SH-SY5Y (cell line): Measurements from ENCODE around the gene TSG101.

Source experiments
- GATA2 ChIP-seq: IDR thresholded peaks from 2 replicates; pipeline ENCODE4 v1.6.1; 2011; ENCODE audit warnings: mild to moderate bottlenecking, low read depth, low read length
- GATA3 ChIP-seq: IDR thresholded peaks from 2 replicates; pipeline ENCODE4 v1.6.1; 2011; ENCODE audit warnings: low read depth, mild to moderate bottlenecking, low read length, moderate library complexity

The TSG101 gene

GRCh38 chr11:18523084-18523483 lies 3.7 kb downstream of the TSG101 start:
- TF ChIP-seq GATA3 (no peak), GATA2 (no peak)

- no peak for TF ChIP-seq GATA3
- TF ChIP-seq GATA2 = no peak
These were observed 4.4 kb downstream of the TSG101 start for GRCh38 chr11:18522388-18522787.

GRCh38 chr11:18521122-18521521 lies 5.6 kb downstream of the TSG101 start:
- TF ChIP-seq GATA2 (no peak), GATA3 (no peak)

- no peak for TF ChIP-seq GATA2
These were observed 24.4 kb downstream of the TSG101 start for GRCh38 chr11:18502352-18502751.

DNA sequence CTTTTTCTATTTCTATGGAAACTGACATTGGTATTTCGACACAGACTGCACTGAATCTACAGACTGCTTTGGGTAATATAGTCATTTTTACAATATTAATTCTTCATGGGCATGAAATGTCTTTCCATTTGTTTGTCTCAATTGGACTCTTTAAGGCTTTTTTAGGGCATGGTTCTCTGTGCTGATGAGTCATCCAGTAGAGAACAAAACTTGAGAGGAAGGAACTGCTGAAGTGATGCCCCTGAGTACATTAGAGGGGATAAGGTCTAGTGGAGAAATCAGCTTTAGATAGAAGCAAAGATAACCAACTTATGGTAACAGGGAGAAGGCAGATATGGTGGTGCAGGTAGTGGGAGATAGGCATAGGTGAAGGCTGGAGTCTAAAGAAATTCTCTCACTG lies 25.1 kb downstream of the TSG101 start:
- TF ChIP-seq GATA3 (no peak), GATA2 (no peak)

- no peak for TF ChIP-seq GATA2
- no peak for TF ChIP-seq GATA3
These were observed 28.7 kb downstream of the TSG101 start for GRCh38 chr11:18498039-18498438.

DNA sequence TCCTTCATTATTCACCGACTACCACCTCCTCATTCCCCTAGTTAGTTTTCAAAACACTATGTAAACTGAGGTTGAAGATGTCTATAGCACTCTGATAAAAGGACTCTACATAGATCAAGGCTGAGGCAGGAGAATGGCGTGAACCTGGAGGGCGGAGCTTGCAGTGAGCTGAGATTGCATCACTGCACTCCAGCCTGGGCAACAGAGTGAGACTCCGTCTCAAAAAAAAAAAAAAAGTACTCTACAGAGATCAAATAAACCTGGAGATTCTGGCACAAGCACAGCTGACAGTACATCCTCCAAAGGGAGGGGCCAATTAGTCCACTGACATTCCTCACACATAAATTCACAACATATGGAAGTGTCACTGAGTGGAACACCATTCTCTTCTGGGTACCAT lies 31.0 kb downstream of the TSG101 start:
- TF ChIP-seq GATA3 (no peak), GATA2 (no peak)

GRCh38 chr11:18495271-18495670 lies 31.5 kb downstream of the TSG101 start:
- no peak for TF ChIP-seq GATA2

DNA sequence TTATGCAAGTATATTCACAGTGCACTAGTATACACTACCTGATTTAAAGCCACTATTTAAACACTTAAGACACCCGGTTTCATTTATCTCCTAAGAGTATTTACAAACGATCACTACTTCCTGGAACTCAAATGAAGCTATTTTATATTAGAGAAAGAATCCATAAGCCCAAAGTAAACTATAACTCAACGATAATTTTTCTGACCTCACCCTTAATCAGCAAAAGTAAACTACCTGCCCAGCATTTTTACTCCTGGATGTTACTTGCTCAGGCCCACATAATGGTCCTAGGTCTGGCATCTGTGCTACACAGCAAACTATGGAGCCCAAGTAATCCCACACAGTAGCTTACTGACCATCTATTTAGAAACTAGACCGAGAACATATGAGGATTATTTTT lies 33.4 kb downstream of the TSG101 start:
- TF ChIP-seq GATA2 (no peak), GATA3 (no peak)

- TF ChIP-seq GATA3 = no peak
- no peak for TF ChIP-seq GATA2
These were observed 33.9 kb downstream of the TSG101 start for GRCh38 chr11:18492888-18493287.

- no peak for TF ChIP-seq GATA3
- no peak for TF ChIP-seq GATA2
These were observed 34.8 kb downstream of the TSG101 start for GRCh38 chr11:18491924-18492323.

DNA sequence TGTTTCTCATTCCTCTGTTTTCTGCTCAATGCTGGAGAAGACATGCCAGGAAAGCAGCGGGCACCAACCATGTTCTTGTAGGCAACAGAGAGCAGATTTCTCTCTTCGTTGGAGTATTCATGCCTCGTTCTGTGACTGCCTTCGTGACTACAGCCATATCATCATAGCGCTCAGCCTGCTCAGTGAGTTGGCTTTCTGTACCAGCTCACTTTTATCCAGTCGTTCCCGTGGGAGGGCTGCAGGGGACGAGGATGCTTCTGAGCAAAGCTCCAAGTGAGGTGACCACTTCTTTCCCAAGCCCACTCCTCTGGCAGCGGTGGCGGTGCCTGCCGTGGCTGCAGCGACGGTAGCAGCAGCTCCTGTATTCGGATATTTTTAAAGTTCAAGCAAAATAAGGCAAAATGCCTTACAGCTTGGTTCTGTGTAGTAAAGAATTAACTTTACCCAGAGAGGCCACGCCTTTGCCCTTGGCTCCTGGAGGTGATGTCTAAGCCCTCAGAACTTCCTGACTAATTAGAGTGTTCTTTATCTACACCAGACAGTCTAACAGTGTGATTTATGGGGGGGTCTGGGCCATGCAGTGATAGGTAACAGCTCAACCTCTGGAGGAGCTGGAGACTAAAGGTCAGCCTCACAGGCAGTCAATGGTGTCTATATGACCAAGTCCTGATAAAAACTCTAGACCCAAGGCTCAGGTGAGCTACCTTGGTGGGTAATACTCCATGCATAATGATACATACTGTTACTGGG lies 35.8 kb downstream of the TSG101 start:
- TF ChIP-seq GATA2 = no peak
- no peak for TF ChIP-seq GATA3

GRCh38 chr11:18490319-18490718 lies 36.4 kb downstream of the TSG101 start:
- TF ChIP-seq GATA3 (no peak), GATA2 (no peak)

DNA sequence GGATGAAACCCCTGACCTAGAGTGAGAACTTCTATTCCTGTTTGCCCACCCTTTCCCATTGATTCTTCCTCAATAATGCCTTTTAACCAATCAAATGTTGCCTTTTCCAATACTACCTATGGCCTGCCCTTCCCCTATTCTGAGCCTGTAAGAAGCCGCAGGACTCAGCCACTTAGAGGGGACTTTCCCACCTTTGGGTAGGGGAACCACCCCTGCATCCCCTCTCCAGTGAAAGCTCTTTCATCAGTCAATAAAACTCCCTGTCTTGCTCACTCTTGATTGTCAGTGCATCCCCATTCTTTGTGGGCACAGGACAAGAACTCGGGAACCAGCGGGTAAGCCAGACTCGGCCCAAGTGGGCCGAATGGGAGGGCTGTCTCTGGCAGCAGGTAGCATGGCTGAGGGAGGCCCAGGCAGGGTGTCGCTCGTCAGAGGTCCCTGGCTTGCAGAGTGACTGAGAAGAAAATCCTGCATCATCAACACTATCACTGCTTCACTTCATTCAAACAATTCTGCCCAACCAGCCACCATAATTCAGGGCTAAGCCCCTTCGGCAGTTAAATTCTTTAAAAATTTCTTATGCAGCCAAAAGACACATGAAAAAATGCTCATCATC lies 40.7 kb downstream of the TSG101 start:
- TF ChIP-seq GATA3 (no peak), GATA2 (no peak)

DNA sequence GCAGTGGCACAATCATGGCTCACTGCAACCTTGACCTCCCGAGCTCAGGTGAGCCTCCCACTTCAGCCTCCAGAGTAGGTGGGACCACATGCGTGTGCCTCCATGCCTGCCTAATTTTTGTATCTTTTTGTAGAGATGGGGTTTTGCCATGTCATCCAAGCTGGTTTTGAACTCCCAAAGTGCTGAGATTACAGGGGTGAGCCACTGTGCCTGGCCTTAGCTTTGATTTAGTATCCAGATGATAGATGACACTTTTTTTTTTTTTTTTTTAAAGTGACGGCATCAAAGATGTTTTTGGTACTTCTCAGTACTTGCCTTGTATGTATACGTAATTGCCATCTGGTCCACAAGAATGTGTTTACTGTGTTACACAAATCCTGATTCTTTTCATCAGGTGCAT lies 47.7 kb downstream of the TSG101 start:
- no peak for TF ChIP-seq GATA2
- no peak for TF ChIP-seq GATA3

DNA sequence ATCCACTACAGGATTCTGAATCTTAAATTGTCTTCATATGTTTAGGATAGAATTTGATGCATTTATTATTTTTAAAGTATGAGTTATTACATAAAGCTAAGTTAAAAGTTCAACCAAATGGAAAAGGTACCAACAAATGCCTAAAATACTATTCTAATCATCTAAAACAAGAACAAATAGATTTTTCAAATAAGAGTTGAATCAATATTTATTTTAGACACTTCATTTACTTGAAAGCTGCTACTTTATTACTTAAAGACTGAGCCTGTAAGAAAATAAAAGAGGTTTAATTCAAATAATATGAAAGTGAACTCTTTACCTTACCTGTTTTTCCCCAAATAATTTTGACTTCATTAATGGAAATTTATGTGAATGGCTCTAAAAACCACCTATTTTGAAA lies 54.2 kb downstream of the TSG101 start:
- TF ChIP-seq GATA3 (no peak), GATA2 (no peak)

DNA sequence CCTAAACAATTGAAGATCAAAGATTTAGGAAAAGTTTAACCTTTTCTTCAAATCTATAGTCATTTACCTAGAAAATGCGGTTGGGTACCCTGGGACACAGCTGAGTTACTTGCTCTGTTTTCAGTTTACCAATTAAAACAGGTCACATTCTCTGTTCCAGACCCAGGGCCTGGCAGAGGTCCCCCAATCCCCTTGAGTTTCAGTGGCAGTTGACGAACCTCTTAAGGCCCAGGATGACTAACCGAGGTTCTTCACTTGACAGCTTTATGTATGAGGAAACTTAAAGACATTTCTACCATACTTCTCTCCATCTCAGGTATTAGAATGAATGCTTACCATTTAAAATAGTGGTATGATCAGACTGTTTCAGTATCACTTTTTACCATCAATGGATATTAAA lies 54.7 kb downstream of the TSG101 start:
- TF ChIP-seq GATA2 (no peak), GATA3 (no peak)
